Measurements from ENCODE around the gene RPTOR.

The RPTOR gene

DNA sequence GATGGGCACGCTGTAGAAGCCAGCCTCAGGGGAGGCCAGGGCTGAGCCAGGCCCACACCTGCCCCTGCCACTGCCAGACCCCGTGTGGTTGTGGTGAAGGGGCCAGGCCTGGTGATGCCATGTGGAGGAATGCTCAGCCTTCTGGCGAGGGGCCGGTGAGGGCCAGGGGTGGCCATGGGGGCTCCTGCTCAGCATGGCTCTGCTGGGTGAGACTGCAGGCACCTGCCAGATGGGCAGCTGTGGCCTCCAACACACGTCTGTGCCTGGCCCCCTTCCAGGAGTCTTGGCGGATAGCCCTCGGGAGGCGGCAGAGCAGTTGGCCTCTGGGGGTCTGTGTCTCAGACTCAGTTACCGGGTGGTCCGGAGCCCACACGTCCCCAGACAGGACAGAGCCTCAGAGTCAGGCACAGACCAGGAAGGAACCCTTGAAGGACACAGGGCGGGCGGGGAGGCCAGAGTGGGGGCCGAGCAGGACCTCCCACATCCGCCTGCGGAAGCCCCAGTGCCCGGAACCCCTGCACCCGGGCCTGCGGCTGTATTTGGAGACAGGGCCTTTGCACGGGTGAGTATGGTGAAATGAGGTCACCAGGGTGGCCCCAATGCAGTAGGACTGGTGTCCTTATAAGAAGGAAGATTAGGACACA, 424.5 kb downstream of the RPTOR start:
- TF ChIP-seq, protein P1, sequence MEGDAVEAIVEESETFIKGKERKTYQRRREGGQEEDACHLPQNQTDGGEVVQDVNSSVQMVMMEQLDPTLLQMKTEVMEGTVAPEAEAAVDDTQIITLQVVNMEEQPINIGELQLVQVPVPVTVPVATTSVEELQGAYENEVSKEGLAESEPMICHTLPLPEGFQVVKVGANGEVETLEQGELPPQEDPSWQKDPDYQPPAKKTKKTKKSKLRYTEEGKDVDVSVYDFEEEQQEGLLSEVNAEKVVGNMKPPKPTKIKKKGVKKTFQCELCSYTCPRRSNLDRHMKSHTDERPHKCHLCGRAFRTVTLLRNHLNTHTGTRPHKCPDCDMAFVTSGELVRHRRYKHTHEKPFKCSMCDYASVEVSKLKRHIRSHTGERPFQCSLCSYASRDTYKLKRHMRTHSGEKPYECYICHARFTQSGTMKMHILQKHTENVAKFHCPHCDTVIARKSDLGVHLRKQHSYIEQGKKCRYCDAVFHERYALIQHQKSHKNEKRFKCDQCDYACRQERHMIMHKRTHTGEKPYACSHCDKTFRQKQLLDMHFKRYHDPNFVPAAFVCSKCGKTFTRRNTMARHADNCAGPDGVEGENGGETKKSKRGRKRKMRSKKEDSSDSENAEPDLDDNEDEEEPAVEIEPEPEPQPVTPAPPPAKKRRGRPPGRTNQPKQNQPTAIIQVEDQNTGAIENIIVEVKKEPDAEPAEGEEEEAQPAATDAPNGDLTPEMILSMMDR (IDR thresholded peaks at IDR 0.05; ENCODE audit: control insufficient read depth, extremely low read depth, insufficient read depth), result no peak
- DNase-seq (ENCODE audit: low read depth), result no peak
- no peak overlapping the region for H3K4me3 ChIP-seq (ENCODE audit: low read depth, low read length)

DNA sequence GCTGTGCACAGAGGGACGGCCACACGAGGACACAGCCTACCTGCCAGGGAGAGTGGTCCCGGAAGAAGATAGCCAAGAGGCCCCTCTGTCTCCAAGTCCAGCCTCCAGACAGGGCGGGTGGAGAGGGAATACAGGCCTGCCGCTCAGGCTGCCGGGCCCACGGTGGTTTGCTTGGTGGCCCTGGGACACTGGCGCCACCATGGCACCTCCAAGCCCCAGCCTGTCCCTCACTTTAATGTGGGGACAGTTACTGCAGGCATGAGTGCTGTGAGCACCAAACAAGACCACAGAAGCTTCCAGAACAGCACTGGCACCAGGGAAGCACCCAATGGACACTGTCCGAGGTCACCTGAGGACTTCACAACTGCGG, 425.0 kb downstream of the RPTOR start:
- DNase-seq (ENCODE audit: low read depth), result no peak
- H3K4me3 ChIP-seq (ENCODE audit: low read depth, low read length), result no peak overlapping the region
- TF ChIP-seq, protein P1 (IDR thresholded peaks at IDR 0.05; ENCODE audit: control insufficient read depth, extremely low read depth, insufficient read depth), result no peak

DNA sequence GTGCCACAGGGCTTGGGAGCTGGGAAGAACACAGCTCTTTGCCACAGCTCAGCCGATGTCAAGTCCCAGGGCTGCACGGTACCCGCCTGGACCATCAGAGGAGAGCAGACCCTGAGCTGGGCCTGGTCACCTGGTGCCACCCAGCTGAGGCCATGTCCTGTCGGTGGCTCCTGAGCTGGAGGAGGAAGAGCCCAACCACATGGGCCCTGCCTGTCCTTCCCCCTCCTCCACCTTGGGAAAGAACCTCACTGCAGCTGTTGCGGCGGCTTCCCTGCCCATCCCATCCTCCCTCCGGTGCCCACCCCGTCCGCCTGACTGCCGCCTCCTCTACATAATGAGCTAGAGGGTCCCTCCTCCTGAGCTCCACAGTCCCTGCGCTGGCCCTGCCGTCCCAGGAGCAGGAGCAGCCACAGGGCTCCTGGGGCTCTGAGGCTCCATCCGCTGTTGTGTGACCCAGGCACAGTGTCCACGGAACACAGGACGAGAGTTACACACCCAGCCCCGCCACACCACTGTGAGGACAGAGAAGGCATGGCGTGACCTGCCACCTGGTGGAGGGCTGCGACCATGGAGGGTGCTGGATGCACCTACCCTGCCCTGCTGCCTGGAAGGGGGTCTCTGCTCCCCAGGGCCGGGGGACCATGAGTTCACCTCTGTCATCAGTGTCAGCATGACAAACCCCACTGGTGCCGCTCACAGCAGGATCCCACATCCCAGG, 425.6 kb downstream of the RPTOR start:
- H3K4me3 ChIP-seq (ENCODE audit: low read depth, low read length), result no peak overlapping the region
- no peak for DNase-seq (ENCODE audit: low read depth)
- TF ChIP-seq, protein P1 (IDR thresholded peaks at IDR 0.05; ENCODE audit: control insufficient read depth, extremely low read depth, insufficient read depth), result peak; percentile 50

DNA sequence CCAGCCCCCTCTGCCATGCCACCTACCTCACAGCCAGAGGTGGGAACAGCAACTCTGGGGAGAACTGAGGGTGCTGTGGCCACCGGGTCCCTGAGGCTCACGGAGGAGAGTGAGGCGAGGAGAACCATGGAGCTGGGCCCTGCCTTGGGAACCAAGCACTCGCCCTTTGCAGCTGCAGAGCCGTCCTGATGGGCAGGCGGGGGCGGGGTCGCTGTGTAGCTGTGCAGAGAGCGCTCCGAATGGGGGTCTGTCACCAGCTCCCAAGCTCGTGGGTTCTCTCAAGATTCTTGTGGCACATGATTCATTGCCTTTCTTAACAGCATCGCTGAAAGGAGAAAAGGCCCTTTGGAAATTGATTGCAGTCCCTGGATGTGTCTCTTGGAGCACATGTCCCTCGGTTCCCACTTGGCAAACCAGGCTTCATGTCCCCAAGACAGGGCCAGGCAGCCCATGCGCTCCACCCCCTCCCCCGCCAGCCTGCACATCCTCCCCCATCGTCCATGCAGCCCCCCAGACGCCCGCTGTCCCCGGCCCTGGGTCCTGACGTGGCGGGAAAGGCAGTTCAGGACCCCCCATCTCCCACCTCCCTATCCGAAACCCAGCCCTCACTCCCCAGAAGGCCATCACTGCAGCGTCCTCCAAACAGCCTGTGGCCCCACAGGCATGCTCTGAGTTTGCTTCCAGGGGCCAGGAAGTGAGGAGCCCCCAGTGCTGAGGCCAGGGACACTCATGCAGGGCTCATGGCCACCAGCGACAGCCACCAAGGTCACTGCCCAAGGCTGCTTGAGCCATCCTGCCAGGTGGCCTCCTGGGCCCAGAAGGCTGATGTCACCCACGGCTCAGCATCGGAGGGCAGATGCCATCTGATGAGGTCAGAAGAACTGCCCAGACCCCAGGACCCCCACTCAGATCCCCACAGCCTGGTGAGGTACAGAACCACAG, 426.4 kb downstream of the RPTOR start:
- TF ChIP-seq, protein P1 (IDR thresholded peaks at IDR 0.05; ENCODE audit: control insufficient read depth, extremely low read depth, insufficient read depth), result no peak
- no peak overlapping the region for H3K4me3 ChIP-seq (ENCODE audit: low read depth, low read length)
- DNase-seq (ENCODE audit: low read depth), result no peak

DNA sequence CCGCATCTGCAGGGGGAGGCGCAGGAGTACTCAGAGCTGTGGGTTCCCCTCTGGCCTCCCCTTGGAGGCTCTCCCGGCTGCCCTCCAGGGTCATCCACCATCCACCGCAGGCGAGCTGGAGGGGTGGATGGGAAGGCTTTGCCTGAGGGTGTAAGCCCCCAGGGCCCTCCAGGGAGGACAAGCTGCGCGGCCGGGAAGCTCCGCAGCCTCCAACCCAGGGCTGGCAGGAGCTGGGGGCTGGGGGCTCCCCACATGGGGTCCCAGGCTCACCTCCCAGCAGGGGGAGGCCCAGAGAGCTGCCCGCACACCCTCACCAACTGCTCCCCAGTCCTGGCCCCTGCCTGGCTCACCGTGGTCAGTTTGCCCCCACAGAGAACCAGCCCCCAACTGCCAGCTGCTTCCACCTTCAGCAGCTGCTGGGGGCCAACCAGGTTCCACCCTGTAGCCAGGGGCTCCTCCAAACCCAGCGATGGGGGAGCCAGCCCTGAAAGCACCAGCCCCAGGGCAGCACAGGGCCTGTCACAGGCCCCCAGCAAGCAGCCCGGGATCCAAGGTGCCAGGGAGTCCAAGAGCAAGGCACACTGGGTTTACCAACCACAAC, 427.2 kb downstream of the RPTOR start:
- no peak for DNase-seq (ENCODE audit: low read depth)
- TF ChIP-seq, protein P1 (IDR thresholded peaks at IDR 0.05; ENCODE audit: control insufficient read depth, extremely low read depth, insufficient read depth), result no peak
- no peak overlapping the region for H3K4me3 ChIP-seq (ENCODE audit: low read depth, low read length)

DNA sequence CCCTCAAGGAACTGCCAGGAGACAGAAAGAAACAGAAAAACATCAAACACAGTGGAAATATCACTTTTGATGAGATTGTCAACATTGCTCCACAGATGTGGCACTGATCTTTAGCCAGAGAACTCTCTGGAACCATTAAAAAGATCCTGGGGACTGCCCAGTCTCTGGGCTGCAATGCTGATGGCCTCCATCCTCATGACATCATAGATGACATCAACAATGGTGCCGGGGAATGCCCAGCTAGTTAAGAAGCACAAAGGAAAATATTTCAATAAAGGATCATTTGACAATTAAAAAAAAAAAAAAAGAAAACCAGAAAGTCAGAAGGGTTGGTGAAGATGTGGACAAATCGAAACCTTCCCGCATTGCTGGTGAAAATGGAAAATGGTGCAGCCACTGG, 432.1 kb downstream of the RPTOR start:
- H3K4me3 ChIP-seq (ENCODE audit: low read depth, low read length), result no peak overlapping the region
- DNase-seq (ENCODE audit: low read depth), result no peak
- TF ChIP-seq, protein P1 (IDR thresholded peaks at IDR 0.05; ENCODE audit: control insufficient read depth, extremely low read depth, insufficient read depth), result no peak

Data from LNCaP clone FGC (cell line).